ENCODE measurements around the gene XRRA1. TPM values are rescaled to one million over a fixed set of nuclear protein-coding genes. Genes with fewer than 3 reads are reported as not detected.

XRRA1 gene
- total and polyA plus RNA-seq, 2 of the 13 experiments (the other 11 are each of a cell fraction or from before 2014, with no cell fraction given), result 7.6 to 10.5 TPM

GRCh38 chr11:74820763-74821162 is 128.1 kb downstream of the XRRA1 start (continued):
- no peak for TF ChIP-seq ZNF10 (CRISPR knock-in tag; IDR thresholded peaks at IDR 0.05; ENCODE audit: borderline replicate concordance, low read depth)
- TF ChIP-seq ZNF616 (CRISPR knock-in tag; IDR thresholded peaks at IDR 0.05; ENCODE audit: low read depth), result no peak

- Histone ChIP-seq H3K9ac (ENCODE audit: insufficient read depth, low read depth, low read length) (no peak overlapping the region), H3K4me1 (ENCODE audit: insufficient read depth, low read length) (peaks cover 22% of the 10 kb centered on the region), H3K27me3 (ENCODE audit: control insufficient read depth in 1 of 2, insufficient read depth in 2 of 2, low read length in 2 of 2) (no peaks in the 10 kb centered on the region), H2AFZ (ENCODE audit: low read length) (no peak overlapping the region), H3K4me2 (ENCODE audit: low read depth, low read length) (no peak overlapping the region), H3K27ac (ENCODE audit: extremely low read length, insufficient read depth, low read length) (no peak overlapping the region), H3K4me3 (replicated peaks in 1 of 3; ENCODE audit: insufficient read depth in 1 of 3, low read depth in 2 of 3, low read length in 3 of 3) (no peak overlapping the region), H4K20me1 (ENCODE audit: insufficient read depth, low read length) (no peaks in the 10 kb centered on the region), H3K79me2 (ENCODE audit: insufficient read depth, low read length) (no peaks in the 10 kb centered on the region), H3K36me3 (replicated peaks in 1 of 2; ENCODE audit: control insufficient read depth in 1 of 2, insufficient read depth in 2 of 2, low read length in 2 of 2) (peaks cover 10 to 51% of the 10 kb centered on the region in 2 experiments), H3K9me3 (ENCODE audit: low read length) (peaks cover 4% of the 10 kb centered on the region; the same call in 1 of the 2 replicates)
- no TSS peak for BruUV-seq (replicated peaks)
- WGBS (ENCODE audit: low lambda C conversion rate), result 97% methylated on average over 1 of the region's 1 CpG
- intact Hi-C loops (cut with micrococcal nuclease; ENCODE audit: unreplicated experiment), result no loop called here
- in situ Hi-C loops (cut with HindIII; ENCODE audit: extremely low pct_ligation_motif_present, low pct_unique_long_range_greater_than_20kb), result no loop called here
- ATAC-seq, result peak; percentile 84
- ChIA-PET POLR2A (no interaction called here), CTCF (ENCODE audit: low intra/inter-chr PET ratio, low total read pairs) (no interaction called here)
- peak; percentile 56 for DNase-seq (ENCODE audit: low spot score)
- TF ChIP-seq TEAD3 (CRISPR knock-in tag; optimal IDR thresholded peaks at IDR 0.05; ENCODE audit: borderline replicate concordance), result peak; percentile 55
- TF ChIP-seq ZBTB49 (CRISPR knock-in tag; IDR thresholded peaks at IDR 0.05; ENCODE audit: borderline replicate concordance), result no peak
- peak; percentile 72 for FAIRE-seq
These were observed 129.5 kb downstream of the XRRA1 start for GRCh38 chr11:74819400-74819799.
